Fibroblast of mammary gland (primary cell): ENCODE measurements around the gene TIMM23.

Experiments used
- DNase-seq: peaks from one replicate; pipeline ENCODE4 v3.0.0-alpha.2; 2010; ENCODE audit warnings: low read depth
- H3K4me3 ChIP-seq: 2 replicates; pipeline ENCODE4 v1.5.1; 2011; ENCODE audit warnings: low read depth, mild to moderate bottlenecking, low read length, moderate library complexity; ENCODE audit not compliant: control insufficient read depth
- TF ChIP-seq, protein P1 (sequence below): conservative IDR thresholded peaks from 2 replicates; pipeline ENCODE4 v1.5.1; 2011; ENCODE audit warnings: low read depth, low read length, inconsistent platforms; ENCODE audit not compliant: control insufficient read depth, insufficient read depth

TIMM23 gene

DNA sequence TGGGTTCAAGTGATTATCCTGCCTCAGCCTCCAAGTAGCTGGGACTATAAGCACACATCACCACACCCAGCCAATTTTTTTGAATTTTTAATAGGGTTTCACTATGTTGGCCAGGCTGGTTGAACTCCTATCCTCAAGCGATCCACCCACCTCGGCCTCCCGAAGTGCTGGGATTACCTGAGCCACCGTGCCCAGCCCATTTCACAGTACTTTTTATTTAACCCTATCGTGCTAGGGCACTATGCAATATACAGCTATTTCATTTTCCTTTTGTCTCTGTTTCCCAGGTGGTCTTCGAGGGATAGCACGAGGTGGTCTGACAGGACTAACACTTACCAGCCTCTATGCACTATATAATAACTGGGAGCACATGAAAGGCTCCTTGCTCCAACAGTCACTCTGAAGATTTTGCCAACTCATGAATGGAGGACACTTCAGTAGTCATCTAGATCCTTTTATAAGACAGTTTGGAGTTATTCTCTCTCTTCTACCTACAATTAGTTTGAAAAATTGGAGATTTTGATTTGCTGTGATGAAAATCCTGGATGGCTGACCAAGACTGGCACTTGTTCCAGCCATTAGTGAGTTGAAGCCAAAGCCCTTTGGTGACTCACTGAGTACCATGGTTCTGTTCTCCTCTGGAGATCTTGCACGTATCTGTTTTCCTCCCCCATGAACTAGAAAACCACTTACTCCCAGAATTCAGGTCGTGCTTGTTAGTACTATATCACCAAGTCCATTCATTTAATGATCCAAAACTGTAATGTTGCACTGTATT is 30.8 kb downstream of the TIMM23 start:
- TF ChIP-seq, protein P1, sequence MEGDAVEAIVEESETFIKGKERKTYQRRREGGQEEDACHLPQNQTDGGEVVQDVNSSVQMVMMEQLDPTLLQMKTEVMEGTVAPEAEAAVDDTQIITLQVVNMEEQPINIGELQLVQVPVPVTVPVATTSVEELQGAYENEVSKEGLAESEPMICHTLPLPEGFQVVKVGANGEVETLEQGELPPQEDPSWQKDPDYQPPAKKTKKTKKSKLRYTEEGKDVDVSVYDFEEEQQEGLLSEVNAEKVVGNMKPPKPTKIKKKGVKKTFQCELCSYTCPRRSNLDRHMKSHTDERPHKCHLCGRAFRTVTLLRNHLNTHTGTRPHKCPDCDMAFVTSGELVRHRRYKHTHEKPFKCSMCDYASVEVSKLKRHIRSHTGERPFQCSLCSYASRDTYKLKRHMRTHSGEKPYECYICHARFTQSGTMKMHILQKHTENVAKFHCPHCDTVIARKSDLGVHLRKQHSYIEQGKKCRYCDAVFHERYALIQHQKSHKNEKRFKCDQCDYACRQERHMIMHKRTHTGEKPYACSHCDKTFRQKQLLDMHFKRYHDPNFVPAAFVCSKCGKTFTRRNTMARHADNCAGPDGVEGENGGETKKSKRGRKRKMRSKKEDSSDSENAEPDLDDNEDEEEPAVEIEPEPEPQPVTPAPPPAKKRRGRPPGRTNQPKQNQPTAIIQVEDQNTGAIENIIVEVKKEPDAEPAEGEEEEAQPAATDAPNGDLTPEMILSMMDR, result no peak
- H3K4me3 ChIP-seq, result no peak overlapping the region
- peak; percentile 49 for DNase-seq

DNA sequence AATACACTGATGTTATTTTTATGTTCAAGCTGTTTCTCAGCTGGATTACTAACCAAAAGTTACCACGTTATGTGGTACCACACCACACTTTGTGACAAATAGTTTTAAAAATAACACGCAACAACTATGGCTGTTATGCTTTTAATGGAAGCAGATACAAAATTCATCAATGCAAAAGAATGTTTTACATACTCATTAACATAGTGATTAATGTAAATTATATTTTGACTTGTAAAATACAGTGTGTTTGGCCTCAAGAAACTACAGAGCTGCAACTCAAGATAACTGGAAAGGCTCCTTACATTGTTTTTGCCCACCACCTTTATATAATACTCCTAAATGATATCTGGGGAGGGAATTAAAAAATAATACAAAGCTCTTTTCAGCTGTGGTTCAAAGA is 32.7 kb downstream of the TIMM23 start:
- TF ChIP-seq, protein P1, result no peak
- DNase-seq, result no peak
- H3K4me3 ChIP-seq, result no peak overlapping the region

DNA sequence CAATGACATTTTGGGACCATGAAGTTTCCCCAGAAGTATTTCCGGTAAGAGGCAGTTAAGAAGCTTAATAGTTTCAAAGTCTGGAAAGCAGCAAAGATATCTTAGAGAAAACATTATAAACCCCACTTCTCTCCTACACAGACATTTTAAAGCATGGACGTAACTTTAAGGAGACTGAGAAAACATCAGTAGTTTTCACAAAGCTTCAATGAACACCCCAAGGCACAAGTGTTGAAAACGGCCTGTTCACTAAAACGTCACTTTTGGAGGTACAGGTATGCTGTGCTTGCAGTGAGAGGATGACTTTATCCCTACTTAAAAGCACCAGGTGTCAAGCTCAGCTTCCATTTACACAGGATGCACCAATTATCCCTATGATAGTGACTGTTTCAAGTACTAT is 33.1 kb downstream of the TIMM23 start:
- DNase-seq, result no peak
- TF ChIP-seq, protein P1, result no peak
- H3K4me3 ChIP-seq, result no peak overlapping the region

DNA sequence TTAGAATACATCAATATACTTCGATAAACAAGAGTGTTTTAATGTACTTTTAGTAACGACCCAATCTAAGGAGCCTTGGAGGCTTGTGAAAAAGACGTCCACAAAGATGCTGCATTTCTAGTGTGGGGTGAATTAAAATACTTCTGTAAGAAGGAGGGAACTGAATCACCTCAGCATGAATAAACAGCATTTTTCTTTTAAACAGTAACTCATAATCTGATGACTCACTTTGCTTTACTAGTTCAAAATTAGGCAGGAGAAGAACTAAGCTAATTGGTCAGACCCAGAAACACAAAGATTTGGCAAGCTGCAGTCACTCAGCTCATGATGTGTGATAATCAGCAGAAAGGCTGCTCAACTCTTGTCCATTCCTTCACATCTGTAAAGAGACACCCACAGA is 33.9 kb downstream of the TIMM23 start:
- TF ChIP-seq, protein P1, result no peak
- no peak overlapping the region for H3K4me3 ChIP-seq
- peak; percentile 82 for DNase-seq

DNA sequence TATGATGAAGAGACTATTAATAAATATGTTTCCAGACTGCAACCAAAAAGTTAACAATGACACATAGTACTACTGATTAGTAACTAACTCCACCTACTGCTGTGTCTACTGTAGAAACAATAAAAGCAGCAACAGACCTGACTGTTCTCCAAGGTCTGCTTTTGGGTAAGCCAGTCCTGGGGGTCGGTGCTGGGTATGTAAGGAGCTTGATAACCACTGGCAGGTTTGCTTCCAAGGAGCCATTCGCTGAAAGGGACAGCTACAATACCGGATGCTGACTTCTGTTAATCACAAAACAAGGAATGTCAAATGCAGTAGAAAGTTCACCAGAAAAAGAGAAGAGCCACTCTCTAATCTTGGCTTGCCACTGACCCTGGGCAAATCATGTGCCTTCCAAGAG is 40.5 kb downstream of the TIMM23 start:
- H3K4me3 ChIP-seq, result no peak overlapping the region
- TF ChIP-seq, protein P1, result no peak
- no peak for DNase-seq

DNA sequence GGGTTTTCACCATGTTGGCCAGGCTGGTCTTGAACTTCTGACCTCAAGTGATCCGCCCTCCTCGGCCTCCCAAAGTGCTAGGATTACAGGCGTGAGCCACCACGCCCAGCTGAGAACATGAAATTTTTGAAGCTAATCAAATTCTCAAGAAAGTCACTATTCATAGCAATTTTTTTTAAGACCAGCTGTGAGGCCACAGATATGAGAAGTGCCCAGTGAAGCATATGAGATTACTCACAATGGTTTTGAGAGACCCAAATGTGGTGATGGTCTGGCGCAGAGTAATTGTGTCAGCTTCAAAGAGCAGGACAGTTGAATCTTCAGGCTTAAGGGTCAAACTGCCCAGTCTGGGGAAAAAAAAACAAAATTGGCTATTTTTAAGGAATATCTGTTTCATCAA is 41.9 kb downstream of the TIMM23 start:
- DNase-seq, result no peak
- no peak overlapping the region for H3K4me3 ChIP-seq
- TF ChIP-seq, protein P1, result no peak
